Umbilical cord (tissue), 2 donors: ENCODE results near the gene SEPSECS. TPM values are rescaled to one million over a fixed set of nuclear protein-coding genes. Genes with fewer than 3 reads are reported as not detected.
"Not testable (repeated sequence)": the region's sequence is repeated elsewhere in the genome, so short reads cannot be mapped to it uniquely, and the experiment has no call there.

Experiments used
- DNase-seq: peaks from one replicate; pipeline ENCODE4 v3.0.0-alpha.2; 2015; ENCODE audit warnings: low spot score
- total RNA-seq: library from RNA; depleted of rRNA; stranded (reverse); fragments of >200 nt; gene quantifications from one replicate; pipeline ENCODE4 v1.2.3, GENCODE V29; 2014; ENCODE audit warnings: low replicate concordance; ENCODE audit not compliant: insufficient read depth

Gene SEPSECS
- total RNA-seq, 1 donor from 2014 or later: 42.4 TPM

DNA sequence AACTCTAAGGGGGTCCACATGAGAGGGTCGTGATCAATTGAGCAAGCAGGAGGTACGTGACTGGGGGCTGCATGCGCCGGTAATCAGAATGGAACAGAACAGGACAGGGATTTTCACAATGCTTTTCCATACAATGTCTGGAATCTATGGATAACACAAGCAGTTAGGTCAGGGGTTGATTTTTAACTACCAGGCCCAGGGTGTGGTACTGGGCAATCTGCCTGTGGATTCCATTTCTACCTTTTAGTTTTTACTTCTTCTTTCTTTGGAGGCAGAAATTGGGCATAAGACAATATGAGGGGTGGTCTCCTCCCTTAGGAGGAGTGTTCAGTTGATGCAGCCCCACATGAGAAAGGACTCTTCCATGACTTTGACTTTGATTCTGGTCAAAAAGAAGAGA, 76.8 kb downstream of the SEPSECS start:
- not testable (repeated sequence) for DNase-seq

DNA sequence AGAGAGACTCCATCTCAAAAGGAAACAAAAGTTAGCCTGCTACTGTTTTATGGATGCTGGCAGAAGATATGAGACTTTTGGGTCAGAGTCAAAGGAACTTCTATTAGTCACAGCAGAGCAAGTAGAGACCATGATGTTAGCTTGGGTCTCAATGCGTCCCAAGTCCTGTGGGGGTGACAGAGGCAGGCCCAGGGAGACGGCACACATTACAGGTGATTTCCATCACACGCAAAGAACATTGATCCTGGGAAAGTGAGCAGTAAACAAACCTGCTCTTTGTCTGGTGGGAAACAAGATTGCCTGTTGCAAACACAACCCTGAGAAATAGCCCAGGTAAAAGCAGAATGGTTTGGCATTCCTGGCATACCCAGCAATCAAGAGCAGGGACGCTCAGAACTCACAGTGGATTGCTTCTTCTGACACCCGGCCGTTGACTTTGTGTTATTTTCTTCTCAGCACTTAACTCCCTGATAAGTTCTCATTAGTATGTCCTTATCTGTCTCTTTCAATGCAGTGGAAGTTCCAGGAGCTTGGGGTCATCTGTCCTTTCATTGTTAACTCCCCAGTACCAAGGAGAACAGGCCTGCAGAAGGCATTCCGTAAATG, 78.3 kb downstream of the SEPSECS start:
- no peak for DNase-seq

DNA sequence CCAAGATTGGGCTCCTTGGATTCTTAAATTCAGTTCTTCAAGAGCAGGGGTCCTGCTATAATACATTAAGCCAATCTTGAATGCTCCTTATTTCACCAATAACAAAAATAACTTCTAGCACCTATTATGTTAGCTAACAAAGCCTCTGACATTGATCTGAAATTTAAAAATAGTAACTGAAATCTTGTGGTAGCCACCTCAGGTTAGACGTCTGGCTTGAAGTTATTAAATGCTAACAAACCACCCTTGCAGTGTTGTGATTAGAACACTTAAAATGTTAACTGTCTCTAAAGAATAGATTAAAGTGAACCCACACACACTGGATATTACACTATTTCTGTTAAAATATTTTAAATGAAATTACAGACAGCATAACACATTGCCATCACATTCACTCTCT, 79.7 kb downstream of the SEPSECS start:
- DNase-seq: no peak

DNA sequence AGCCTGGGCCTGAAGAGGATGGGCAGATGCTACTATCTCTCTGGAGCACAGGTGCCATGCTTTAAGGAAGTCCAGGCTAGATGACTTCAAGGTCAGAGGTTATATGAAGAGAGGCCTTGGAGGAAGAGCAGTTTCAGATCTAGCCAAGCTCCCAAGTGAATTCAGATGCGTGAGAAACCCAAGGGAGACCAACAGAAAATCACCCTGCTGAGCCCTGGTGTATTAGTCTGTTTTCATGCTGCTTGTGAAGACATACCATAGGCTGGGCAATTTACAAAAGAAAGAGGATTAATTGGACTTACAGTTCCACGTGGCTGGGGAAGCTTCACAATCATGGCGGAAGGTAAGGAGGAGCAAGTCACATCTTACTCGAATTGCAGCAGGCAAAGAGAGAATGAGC, 81.7 kb downstream of the SEPSECS start:
- no peak for DNase-seq

DNA sequence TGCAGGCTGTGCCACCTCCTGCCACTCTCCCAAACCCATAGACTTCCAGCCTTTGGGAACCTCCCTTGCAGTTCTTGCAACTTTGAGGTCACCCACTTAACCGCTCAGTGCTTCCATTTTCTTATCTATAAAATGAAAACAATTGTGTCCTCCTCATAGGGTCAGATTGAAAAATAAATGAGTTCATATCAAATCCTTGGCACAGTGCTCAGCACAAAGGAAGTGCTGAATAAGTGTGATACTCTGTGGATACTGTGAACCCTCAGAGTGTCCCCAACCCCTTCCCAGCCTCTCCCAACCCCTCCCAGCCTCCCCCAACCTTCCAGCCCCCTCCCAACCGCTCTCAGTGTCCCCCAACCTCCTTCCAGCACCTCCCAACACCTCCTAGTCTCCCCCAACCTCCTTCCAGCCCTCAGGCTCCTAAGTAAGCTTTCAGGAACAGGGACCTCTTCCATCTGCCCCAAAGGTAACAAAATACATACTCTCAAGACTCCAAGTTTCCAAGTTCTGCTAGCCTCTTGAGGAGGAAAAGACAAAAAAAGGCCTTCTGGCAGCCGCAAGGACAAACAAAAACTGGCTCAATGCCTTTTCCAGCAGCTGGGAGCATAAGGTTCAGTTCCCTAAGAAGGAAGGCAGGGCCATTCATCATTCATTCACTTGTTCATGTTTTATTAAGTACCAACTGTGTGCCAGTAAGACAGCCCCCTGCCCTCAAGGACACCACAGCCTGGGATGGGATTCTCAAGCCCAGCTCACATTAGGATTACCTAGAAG, 83.4 kb downstream of the SEPSECS start:
- no peak for DNase-seq

DNA sequence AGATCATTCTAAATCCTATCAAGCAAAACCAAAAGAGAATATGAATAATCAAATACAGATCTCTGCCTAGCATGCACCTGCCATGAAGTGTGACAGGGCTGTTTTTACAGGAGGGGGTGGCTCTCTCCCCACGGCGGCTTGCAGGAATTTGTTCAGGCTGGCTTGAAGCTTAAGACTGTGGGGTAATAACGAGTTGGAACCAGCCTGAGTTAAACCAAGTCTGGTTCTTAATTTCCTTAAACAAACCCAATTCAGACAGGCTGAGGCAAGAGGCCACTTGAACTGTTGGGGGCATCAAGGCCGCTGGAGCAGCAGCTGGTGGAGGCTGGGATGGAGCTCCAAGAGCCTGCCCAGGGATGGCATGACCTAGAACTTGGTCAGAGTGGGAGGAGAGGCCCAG, 84.4 kb downstream of the SEPSECS start:
- DNase-seq: no peak

DNA sequence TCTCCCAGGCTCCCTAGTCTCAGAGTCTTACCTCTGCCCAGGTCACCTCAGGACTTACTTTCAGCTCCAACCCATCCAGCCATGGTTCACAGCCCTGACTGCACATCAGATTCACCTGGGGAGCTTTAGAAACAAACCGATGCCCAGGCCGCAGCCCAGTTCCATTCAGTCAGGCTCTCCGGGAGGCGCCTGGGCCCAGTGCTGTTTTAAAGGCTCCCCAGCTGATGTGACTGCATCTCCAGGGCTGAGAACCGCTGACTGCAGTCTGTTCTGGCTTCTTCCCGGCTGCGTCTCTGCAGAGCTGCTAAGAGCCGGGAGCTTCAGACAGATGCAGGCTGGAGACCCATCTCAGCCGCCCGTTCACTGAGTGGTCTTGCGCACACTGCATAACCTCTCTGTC, 85.1 kb downstream of the SEPSECS start:
- no peak for DNase-seq

DNA sequence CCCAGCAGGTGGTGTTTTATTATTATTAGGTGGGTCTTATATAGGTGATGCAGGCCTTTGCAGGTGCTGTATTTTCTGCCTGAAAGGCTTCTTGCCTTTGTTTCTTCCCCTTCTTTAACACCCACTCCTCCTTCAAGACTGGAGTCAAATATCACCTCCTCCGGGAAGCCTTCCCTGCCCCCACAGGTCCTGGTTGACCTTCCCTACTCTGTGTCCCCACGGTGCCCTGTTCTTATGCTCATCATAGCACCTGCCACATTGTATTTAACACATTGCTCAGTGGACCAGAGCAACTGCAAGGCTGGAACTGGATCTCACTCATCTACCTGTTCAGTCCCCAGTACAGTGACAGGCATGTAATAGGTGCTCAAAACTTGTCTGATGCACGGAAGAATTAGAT, 89.7 kb downstream of the SEPSECS start:
- no peak for DNase-seq

Other genes starting within 250 kb of the SEPSECS start
- 17.8 TPM for gene CCDC149, start 247.4 kb downstream of the SEPSECS start, total RNA-seq
- 2.9 TPM for gene LGI2, start 129.5 kb downstream of the SEPSECS start, total RNA-seq
- 22.9 TPM for gene PI4K2B, start 73.6 kb upstream of the SEPSECS start, total RNA-seq
- 14.4 TPM for gene ZCCHC4, start 152.3 kb upstream of the SEPSECS start, total RNA-seq
- gene ANAPC4, start 216.8 kb upstream of the SEPSECS start, total RNA-seq: 23.6 TPM